Measurements from ENCODE around the gene BMS1. TPM values are rescaled to one million over a fixed set of nuclear protein-coding genes. Genes with fewer than 3 reads are reported as not detected.
"Not testable (repeated sequence)": the region's sequence is repeated elsewhere in the genome, so short reads cannot be mapped to it uniquely, and the experiment has no call there.

BMS1 gene
- total RNA-seq, 2 donors from 2014 or later, result 11.8 to 14.3 TPM

GRCh38 chr10:42783181-42783549 is 570 bp downstream of the BMS1 start:
- ATAC-seq (peak in 1 of 2 donors; percentile 39), DNase-seq (peak; percentile 50)
- intact Hi-C loops (cut with DNase I), result no loop called here

GRCh38 chr10:42785759-42786158 is 3.2 kb downstream of the BMS1 start:
- ATAC-seq, result no peak
- DNase-seq, result no peak
- intact Hi-C loops (cut with DNase I), result no loop called here

- ATAC-seq (no peak), DNase-seq (no peak)
- intact Hi-C loops (cut with DNase I), result no loop called here
Observed at GRCh38 chr10:42790835-42791234, 8.2 kb downstream of the BMS1 start.

- DNase-seq (no peak), ATAC-seq (no peak)
- intact Hi-C loops (cut with DNase I), result no loop called here
Observed at GRCh38 chr10:42795701-42796100, 13.1 kb downstream of the BMS1 start.

- no peak for ATAC-seq
- intact Hi-C loops (cut with DNase I), result no loop called here
Observed at GRCh38 chr10:42801135-42801534, 18.5 kb downstream of the BMS1 start.

GRCh38 chr10:42802876-42803275 is 20.3 kb downstream of the BMS1 start:
- DNase-seq (no peak), ATAC-seq (no peak)
- intact Hi-C loops (cut with DNase I), result no loop called here

More at GRCh38 chr10:42801135-42801534, 18.5 kb downstream of the BMS1 start:
- no peak for DNase-seq

- DNase-seq, result no peak
- intact Hi-C loops (cut with DNase I), result no loop called here
- ATAC-seq, result no peak
Observed at GRCh38 chr10:42809676-42810075, 27.1 kb downstream of the BMS1 start.

- ATAC-seq (no peak), DNase-seq (no peak)
- intact Hi-C loops (cut with DNase I), result no loop called here
Observed at GRCh38 chr10:42812028-42812427, 29.4 kb downstream of the BMS1 start.

- ATAC-seq; intact Hi-C loops (cut with DNase I): not testable (repeated sequence)
Observed at GRCh38 chr10:42813989-42814687, 31.5 kb downstream of the BMS1 start.

GRCh38 chr10:42816334-42816733 is 33.7 kb downstream of the BMS1 start:
- DNase-seq; ATAC-seq; intact Hi-C loops (cut with DNase I): not testable (repeated sequence)

More at GRCh38 chr10:42813989-42814687, 31.5 kb downstream of the BMS1 start:
- DNase-seq, result not testable (repeated sequence)

GRCh38 chr10:42816912-42817311 is 34.3 kb downstream of the BMS1 start:
- DNase-seq (no peak), ATAC-seq (no peak)
- intact Hi-C loops (cut with DNase I), result no loop called here

- ATAC-seq; DNase-seq; intact Hi-C loops (cut with DNase I): not testable (repeated sequence)
Observed at GRCh38 chr10:42817417-42817816, 34.8 kb downstream of the BMS1 start.

GRCh38 chr10:42826759-42827158 is 44.2 kb downstream of the BMS1 start:
- intact Hi-C loops (cut with DNase I); DNase-seq; ATAC-seq: not testable (repeated sequence)

GRCh38 chr10:42827201-42827600 is 44.6 kb downstream of the BMS1 start:
- DNase-seq, result no peak
- intact Hi-C loops (cut with DNase I), result no loop called here
- no peak for ATAC-seq

GRCh38 chr10:42828391-42828790 is 45.8 kb downstream of the BMS1 start:
- ATAC-seq; DNase-seq; intact Hi-C loops (cut with DNase I): not testable (repeated sequence)

- intact Hi-C loops (cut with DNase I), result no loop called here
- no peak for DNase-seq
- no peak for ATAC-seq
Observed at GRCh38 chr10:42830237-42830636, 47.6 kb downstream of the BMS1 start.

- no peak for DNase-seq
- intact Hi-C loops (cut with DNase I), result no loop called here
- no peak for ATAC-seq
Observed at GRCh38 chr10:42836096-42836495, 53.5 kb downstream of the BMS1 start.

- no peak for DNase-seq
- peak; percentile 42 to 67 for ATAC-seq
- intact Hi-C loops (cut with DNase I), result no loop called here
Observed at GRCh38 chr10:42836771-42837468, 54.3 kb downstream of the BMS1 start.

- DNase-seq; ATAC-seq; intact Hi-C loops (cut with DNase I): not testable (repeated sequence)
Observed at GRCh38 chr10:42844810-42845209, 62.2 kb downstream of the BMS1 start.

- ATAC-seq; intact Hi-C loops (cut with DNase I); DNase-seq: not testable (repeated sequence)
Observed at GRCh38 chr10:42847261-42847660, 64.7 kb downstream of the BMS1 start.

GRCh38 chr10:42850931-42851330 is 68.3 kb downstream of the BMS1 start:
- ATAC-seq, result no peak
- DNase-seq, result no peak
- intact Hi-C loops (cut with DNase I), result no loop called here

Data from left cardiac atrium (tissue), 4 donors.